GM10266 (cell line): ENCODE data around the gene NAALADL1.

Source experiments
- DNase-seq: peaks from one replicate; pipeline ENCODE4 v3.0.0; 2012; ENCODE audit errors: extremely low spot score
- CTCF ChIP-seq: IDR thresholded peaks from 2 replicates; pipeline ENCODE4 v1.5.1; 2012; ENCODE audit warnings: mild to moderate bottlenecking, low read depth; ENCODE audit not compliant: control insufficient read depth, insufficient read depth; ENCODE audit errors: missing control alignments

The NAALADL1 gene

GRCh38 chr11:65078786-65079342, 20.5 kb upstream of the NAALADL1 start:
- DNase-seq: no peak

GRCh38 chr11:65078151-65078550, 19.8 kb upstream of the NAALADL1 start:
- TF ChIP-seq CTCF: peak; percentile 64
- DNase-seq: peak; percentile 63

More at GRCh38 chr11:65078786-65079342, 20.5 kb upstream of the NAALADL1 start:
- TF ChIP-seq CTCF: no peak

GRCh38 chr11:65077451-65077850, 19.1 kb upstream of the NAALADL1 start:
- no peak for TF ChIP-seq CTCF
- no peak for DNase-seq

- no peak for DNase-seq
- TF ChIP-seq CTCF: no peak
Measured at GRCh38 chr11:65072631-65072966, 14.2 kb upstream of the NAALADL1 start.

GRCh38 chr11:65071907-65072630, 13.7 kb upstream of the NAALADL1 start:
- no peak for TF ChIP-seq CTCF

GRCh38 chr11:65069217-65069616, 10.9 kb upstream of the NAALADL1 start:
- TF ChIP-seq CTCF: no peak
- DNase-seq: no peak

More at GRCh38 chr11:65071907-65072630, 13.7 kb upstream of the NAALADL1 start:
- peak; percentile 52 for DNase-seq

GRCh38 chr11:65067446-65067845, 9.1 kb upstream of the NAALADL1 start:
- no peak for TF ChIP-seq CTCF
- DNase-seq: peak; percentile 50
